ENCODE results near the gene AOPEP.

AOPEP gene

DNA sequence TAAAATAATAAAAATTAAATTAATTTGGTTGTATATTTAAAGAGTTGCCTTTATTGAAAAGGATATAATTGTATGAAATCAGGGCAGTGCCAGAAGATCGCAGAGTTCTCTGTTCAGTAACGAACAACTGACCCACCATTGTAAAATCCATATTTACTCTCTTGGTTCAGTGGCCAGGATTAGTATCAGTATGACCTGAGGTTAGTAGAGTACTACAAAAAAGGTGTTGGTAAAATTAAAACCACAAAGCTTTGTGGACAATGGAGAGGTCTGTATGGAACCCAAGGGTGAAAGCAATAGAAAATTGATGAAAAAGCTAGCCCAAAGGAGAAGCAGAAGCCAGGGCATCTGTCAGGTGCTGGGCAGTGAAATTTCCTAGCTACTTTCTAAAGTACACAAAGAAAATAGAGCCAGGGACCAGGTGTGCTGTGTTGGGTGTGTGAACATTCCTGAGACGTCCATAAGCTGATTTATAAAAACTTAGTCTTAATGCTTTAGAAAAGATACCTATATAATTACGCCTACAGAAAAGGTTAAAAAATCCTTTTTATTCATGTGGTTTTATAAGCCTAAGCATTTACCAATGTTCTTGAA is 159.5 kb downstream of the AOPEP start:
- H3K9me3 ChIP-seq (ENCODE audit: insufficient read depth, low read depth, low read length), result peaks cover 2% of the 10 kb centered on the region; the same call in 1 of the 2 replicates
- no peak for TF ChIP-seq EZH2phosphoT487 (IDR thresholded peaks at IDR 0.05; ENCODE audit: borderline replicate concordance)
- TF ChIP-seq, protein P1, sequence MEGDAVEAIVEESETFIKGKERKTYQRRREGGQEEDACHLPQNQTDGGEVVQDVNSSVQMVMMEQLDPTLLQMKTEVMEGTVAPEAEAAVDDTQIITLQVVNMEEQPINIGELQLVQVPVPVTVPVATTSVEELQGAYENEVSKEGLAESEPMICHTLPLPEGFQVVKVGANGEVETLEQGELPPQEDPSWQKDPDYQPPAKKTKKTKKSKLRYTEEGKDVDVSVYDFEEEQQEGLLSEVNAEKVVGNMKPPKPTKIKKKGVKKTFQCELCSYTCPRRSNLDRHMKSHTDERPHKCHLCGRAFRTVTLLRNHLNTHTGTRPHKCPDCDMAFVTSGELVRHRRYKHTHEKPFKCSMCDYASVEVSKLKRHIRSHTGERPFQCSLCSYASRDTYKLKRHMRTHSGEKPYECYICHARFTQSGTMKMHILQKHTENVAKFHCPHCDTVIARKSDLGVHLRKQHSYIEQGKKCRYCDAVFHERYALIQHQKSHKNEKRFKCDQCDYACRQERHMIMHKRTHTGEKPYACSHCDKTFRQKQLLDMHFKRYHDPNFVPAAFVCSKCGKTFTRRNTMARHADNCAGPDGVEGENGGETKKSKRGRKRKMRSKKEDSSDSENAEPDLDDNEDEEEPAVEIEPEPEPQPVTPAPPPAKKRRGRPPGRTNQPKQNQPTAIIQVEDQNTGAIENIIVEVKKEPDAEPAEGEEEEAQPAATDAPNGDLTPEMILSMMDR (conservative IDR thresholded peaks at IDR 0.05; ENCODE audit: low read length), result no peak
- no peaks in the 10 kb centered on the region for H3K36me3 ChIP-seq (ENCODE audit: insufficient read depth, low read length)
- no peak overlapping the region for H3K4me3 ChIP-seq (ENCODE audit: low read length, poor library complexity, severe bottlenecking)
- H3K27me3 ChIP-seq (ENCODE audit: insufficient read depth, low read length, poor library complexity, severe bottlenecking), result no peaks in the 10 kb centered on the region
- no peak overlapping the region for H3K9ac ChIP-seq (ENCODE audit: low read depth, low read length, poor library complexity, severe bottlenecking)
- no peaks in the 10 kb centered on the region for H3K9me2 ChIP-seq (replicated peaks; ENCODE audit: low read depth, low read length)
- H3K79me2 ChIP-seq (ENCODE audit: insufficient read depth, low read length), result no peaks in the 10 kb centered on the region
- H4K20me1 ChIP-seq (ENCODE audit: insufficient read depth, low read length, poor library complexity, severe bottlenecking), result no peaks in the 10 kb centered on the region
- no peaks in the 10 kb centered on the region for H3F3A ChIP-seq (ENCODE audit: low read depth)
- H2AFZ ChIP-seq (ENCODE audit: low read length), result no peak overlapping the region
- H3K4me1 ChIP-seq (ENCODE audit: insufficient read depth, low read length, poor library complexity, severe bottlenecking), result no peaks in the 10 kb centered on the region
- no peak overlapping the region for H3K4me2 ChIP-seq (ENCODE audit: low read depth, low read length, poor library complexity, severe bottlenecking)

DNA sequence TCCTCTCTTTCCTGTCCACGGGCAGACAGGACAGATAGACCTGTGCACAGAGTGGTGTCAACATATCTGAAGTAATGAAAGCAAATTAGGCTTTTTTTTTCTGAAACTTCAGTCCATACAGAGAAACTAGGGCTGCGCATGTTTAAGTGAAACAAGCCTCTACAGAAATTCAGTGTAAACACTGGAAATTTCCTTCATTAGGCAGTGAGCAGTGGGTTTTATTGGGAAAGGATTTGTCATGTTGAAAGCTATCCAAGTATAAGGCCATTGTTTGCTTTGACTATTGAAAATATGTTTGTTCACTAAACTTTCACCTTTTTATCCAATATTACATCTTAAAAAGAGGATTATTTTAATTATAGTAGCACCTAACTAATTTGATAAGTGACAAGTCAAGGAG is 161.2 kb downstream of the AOPEP start:
- H3K36me3 ChIP-seq (ENCODE audit: insufficient read depth, low read length), result no peaks in the 10 kb centered on the region
- H3K4me2 ChIP-seq (ENCODE audit: low read depth, low read length, poor library complexity, severe bottlenecking), result no peak overlapping the region
- H3K9me2 ChIP-seq (replicated peaks; ENCODE audit: low read depth, low read length), result no peaks in the 10 kb centered on the region
- no peaks in the 10 kb centered on the region for H3K27me3 ChIP-seq (ENCODE audit: insufficient read depth, low read length, poor library complexity, severe bottlenecking)
- TF ChIP-seq, protein P1 (conservative IDR thresholded peaks at IDR 0.05; ENCODE audit: low read length), result no peak
- TF ChIP-seq EZH2phosphoT487 (IDR thresholded peaks at IDR 0.05; ENCODE audit: borderline replicate concordance), result no peak
- no peaks in the 10 kb centered on the region for H3K79me2 ChIP-seq (ENCODE audit: insufficient read depth, low read length)
- no peak overlapping the region for H2AFZ ChIP-seq (ENCODE audit: low read length)
- no peaks in the 10 kb centered on the region for H3K4me1 ChIP-seq (ENCODE audit: insufficient read depth, low read length, poor library complexity, severe bottlenecking)
- no peak overlapping the region for H3K4me3 ChIP-seq (ENCODE audit: low read length, poor library complexity, severe bottlenecking)
- no peaks in the 10 kb centered on the region for H4K20me1 ChIP-seq (ENCODE audit: insufficient read depth, low read length, poor library complexity, severe bottlenecking)
- H3K9ac ChIP-seq (ENCODE audit: low read depth, low read length, poor library complexity, severe bottlenecking), result no peak overlapping the region
- H3F3A ChIP-seq (ENCODE audit: low read depth), result no peaks in the 10 kb centered on the region
- H3K9me3 ChIP-seq (ENCODE audit: insufficient read depth, low read depth, low read length), result peaks cover 11% of the 10 kb centered on the region

- Histone ChIP-seq H4K20me1 (ENCODE audit: insufficient read depth, low read length, poor library complexity, severe bottlenecking) (no peaks in the 10 kb centered on the region), H3F3A (ENCODE audit: low read depth) (no peaks in the 10 kb centered on the region), H3K27me3 (ENCODE audit: insufficient read depth, low read length, poor library complexity, severe bottlenecking) (no peaks in the 10 kb centered on the region), H3K79me2 (ENCODE audit: insufficient read depth, low read length) (no peaks in the 10 kb centered on the region), H2AFZ (ENCODE audit: low read length) (no peak overlapping the region), H3K4me3 (ENCODE audit: low read length, poor library complexity, severe bottlenecking) (no peak overlapping the region), H3K9me2 (replicated peaks; ENCODE audit: low read depth, low read length) (no peaks in the 10 kb centered on the region), H3K36me3 (ENCODE audit: insufficient read depth, low read length) (no peaks in the 10 kb centered on the region), H3K4me2 (ENCODE audit: low read depth, low read length, poor library complexity, severe bottlenecking) (no peak overlapping the region), H3K4me1 (ENCODE audit: insufficient read depth, low read length, poor library complexity, severe bottlenecking) (no peaks in the 10 kb centered on the region), H3K9me3 (ENCODE audit: insufficient read depth, low read depth, low read length) (peaks cover 11% of the 10 kb centered on the region), H3K9ac (ENCODE audit: low read depth, low read length, poor library complexity, severe bottlenecking) (no peak overlapping the region)
- TF ChIP-seq, protein P1 (conservative IDR thresholded peaks at IDR 0.05; ENCODE audit: low read length), result no peak
- TF ChIP-seq EZH2phosphoT487 (IDR thresholded peaks at IDR 0.05; ENCODE audit: borderline replicate concordance), result no peak
Observed at GRCh38 chr9:94888775-94889174, 162.3 kb downstream of the AOPEP start.
